Measurements from ENCODE around the gene MACROD1.

MACROD1 gene

GRCh38 chr11:63961608-63962412 is 204.1 kb downstream of the MACROD1 start:
- no peak for TF ChIP-seq CTCF (IDR thresholded peaks at IDR 0.05; ENCODE audit: low read depth, low read length, missing control alignments)
- DNase-seq (ENCODE audit: low read depth): no peak

GRCh38 chr11:63958008-63958407 is 207.9 kb downstream of the MACROD1 start:
- H3K4me3 ChIP-seq (ENCODE audit: low read depth, low read length): no peak overlapping the region
- TF ChIP-seq CTCF (IDR thresholded peaks at IDR 0.05; ENCODE audit: low read depth, low read length, missing control alignments): no peak
- no peak for DNase-seq (ENCODE audit: low read depth)

More at GRCh38 chr11:63961608-63962412, 204.1 kb downstream of the MACROD1 start:
- H3K4me3 ChIP-seq (ENCODE audit: low read depth, low read length): no peak overlapping the region

- DNase-seq (ENCODE audit: low read depth): no peak
- no peak overlapping the region for H3K4me3 ChIP-seq (ENCODE audit: low read depth, low read length)
These were observed 213.3 kb downstream of the MACROD1 start for GRCh38 chr11:63952570-63952969.

GRCh38 chr11:63951779-63952536 is 214.0 kb downstream of the MACROD1 start:
- no peak for TF ChIP-seq CTCF (IDR thresholded peaks at IDR 0.05; ENCODE audit: low read depth, low read length, missing control alignments)
- DNase-seq (ENCODE audit: low read depth): no peak
- no peak overlapping the region for H3K4me3 ChIP-seq (ENCODE audit: low read depth, low read length)

More at GRCh38 chr11:63952570-63952969, 213.3 kb downstream of the MACROD1 start:
- no peak for TF ChIP-seq CTCF (IDR thresholded peaks at IDR 0.05; ENCODE audit: low read depth, low read length, missing control alignments)
